Daoy (cell line): ENCODE data around the gene CDH24. TPM values are rescaled to one million over a fixed set of nuclear protein-coding genes. Genes with fewer than 3 reads are reported as not detected.

Source experiments
- DNase-seq: peaks from one replicate; pipeline ENCODE4 v3.0.0-alpha.2; 2015; ENCODE audit warnings: low read depth
- total RNA-seq: library from RNA; depleted of rRNA; stranded (reverse); fragments of >200 nt; shearing (Covaris generic); gene quantifications from 2 replicates; pipeline ENCODE4 v1.2.3, GENCODE V29; 2014

Gene CDH24
- total RNA-seq, 1 experiment from 2014 or later = 4.2 TPM

GRCh38 chr14:23045419-23046357 is 11.6 kb downstream of the CDH24 start:
- DNase-seq = no peak

- no peak for DNase-seq
Observed at GRCh38 chr14:23044840-23045239, 12.5 kb downstream of the CDH24 start.

DNA sequence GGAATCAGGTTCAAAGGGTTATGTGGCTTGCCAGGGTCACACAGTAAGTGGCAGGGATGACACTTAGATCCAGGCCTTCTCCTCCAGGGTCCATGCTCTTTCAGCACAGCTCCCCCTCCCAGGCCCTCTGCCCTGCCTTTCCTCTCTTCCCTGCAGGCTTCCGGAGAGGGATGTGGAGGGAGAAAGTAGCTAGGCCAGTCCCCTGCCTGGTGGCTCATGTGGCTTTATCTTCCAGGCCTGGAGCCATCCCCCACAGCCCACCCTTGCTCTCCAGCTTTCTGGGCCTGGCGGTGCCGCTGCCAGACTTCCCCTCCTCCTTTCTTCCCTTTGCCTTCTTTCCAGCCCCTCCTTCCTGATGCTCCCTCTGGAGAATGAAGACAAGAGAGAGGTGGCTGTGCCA is 13.6 kb downstream of the CDH24 start:
- DNase-seq = no peak

DNA sequence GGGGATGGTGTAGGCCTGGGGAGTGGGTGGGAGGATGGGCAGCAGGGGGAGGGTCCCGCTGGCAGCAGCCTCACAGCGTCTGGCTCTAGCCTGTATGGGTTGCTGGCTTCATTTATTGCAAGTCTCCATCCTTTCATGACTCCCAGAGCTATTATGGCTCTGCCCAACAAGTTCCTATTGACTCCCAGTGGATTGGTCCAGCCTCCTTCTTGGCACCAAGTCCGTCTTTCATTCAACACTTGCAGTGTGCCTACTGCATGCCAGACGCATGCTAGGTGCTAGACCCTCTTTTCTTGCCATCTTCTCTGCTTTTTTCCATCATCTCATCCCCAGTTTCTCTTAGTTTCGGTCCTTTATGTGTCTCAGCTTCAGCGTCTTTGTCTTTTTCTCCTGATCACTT is 14.2 kb downstream of the CDH24 start:
- no peak for DNase-seq

DNA sequence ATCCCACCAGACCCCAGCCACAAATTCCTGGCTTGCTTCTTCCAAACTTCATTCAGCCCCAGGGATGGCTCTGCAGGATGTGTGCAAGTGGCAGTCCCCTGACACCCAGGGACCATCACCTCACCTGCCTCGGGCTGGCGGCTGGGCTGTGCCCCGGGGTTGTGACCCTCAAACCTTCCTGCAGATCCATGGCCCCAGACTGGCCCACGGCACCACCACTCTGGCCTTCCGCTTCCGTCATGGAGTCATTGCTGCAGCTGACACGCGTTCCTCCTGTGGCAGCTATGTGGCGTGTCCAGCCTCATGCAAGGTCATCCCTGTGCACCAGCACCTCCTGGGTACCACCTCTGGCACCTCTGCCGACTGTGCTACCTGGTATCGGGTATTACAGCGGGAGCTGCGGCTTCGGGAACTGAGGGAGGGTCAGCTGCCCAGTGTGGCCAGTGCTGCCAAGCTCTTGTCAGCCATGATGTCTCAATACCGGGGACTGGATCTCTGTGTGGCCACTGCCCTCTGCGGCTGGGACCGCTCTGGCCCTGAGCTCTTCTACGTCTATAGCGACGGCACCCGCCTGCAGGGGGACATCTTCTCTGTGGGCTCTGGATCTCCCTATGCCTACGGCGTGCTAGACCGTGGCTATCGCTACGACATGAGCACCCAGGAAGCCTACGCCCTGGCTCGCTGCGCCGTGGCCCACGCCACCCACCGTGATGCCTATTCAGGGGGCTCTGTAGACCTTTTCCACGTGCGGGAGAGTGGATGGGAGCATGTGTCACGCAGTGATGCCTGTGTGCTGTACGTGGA is 15.0 kb downstream of the CDH24 start, which contains the start of gene PSMB11:
Gene PSMB11, plus strand, starts transcription at position 51 of the 804 bp plus-strand sequence. Its CDS starts 14 bp downstream, at position 65.
- DNase-seq = no peak

DNA sequence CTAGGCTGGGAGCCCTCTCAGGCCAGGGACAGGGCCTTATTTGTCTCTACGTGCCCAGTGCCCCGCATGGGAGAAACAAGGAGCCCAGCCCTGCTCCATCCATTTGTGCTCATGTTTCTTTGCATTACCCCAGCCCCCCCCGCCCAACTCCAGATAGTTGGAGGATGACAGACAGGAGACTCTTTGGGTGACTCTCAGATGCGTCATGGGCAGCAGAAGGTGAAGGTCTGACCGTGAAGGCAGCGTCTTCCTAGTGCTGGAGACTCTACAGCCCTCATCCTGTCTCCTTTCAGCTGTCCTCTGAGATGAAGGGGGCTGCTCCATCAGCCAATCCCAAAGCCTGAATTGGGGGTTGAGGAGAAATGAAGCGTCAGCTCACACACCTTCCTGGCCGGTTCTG is 15.6 kb downstream of the CDH24 start:
- peak; percentile 34 for DNase-seq

GRCh38 chr14:23040100-23040499 is 17.2 kb downstream of the CDH24 start:
- DNase-seq = no peak

GRCh38 chr14:23035303-23036144 is 21.8 kb downstream of the CDH24 start:
- no peak for DNase-seq

DNA sequence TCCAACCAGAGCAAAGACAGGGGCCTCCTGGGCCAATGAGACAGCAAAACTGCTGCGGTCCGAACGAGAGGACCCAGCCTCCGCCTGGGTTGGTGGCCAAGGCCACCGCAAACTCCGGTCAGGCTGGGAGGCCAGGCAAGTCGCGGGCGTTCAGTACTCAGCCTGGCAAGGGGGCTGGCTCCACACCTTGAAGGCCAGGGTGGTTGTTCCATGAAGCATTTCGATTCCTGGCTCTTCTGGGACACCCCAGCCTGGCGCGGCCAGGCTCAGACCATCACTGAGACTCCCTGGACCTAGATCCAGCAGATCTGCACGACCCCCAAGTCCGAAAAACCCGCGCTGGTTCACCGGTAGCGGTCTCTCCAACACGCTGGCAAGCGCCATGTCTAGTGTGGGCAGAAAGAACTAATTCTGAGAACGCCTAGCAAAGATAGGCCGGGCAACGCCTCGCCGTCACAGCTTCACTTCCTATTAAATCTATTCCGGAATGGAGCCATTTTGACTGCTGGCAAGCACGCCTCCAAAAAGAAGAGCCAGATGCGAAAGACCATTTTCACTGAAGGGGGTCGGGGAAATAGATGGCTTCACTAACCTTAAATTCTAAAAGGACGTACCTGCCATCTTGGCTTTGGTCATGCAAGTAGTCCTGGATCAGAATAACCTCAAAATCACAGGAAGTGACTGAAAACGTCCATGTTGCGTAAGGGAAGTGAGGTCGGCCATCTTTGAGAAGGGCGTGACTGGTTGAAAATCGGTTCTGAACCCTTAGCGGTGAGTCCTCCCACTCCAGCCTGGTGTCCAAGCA is 22.6 kb downstream of the CDH24 start, which contains the start of gene PSMB5:
Gene PSMB5, minus strand, starts transcription at position 403 of the 805 bp plus-strand sequence. Its CDS starts 19 bp downstream, at position 384.
- DNase-seq = peak; percentile 98

DNA sequence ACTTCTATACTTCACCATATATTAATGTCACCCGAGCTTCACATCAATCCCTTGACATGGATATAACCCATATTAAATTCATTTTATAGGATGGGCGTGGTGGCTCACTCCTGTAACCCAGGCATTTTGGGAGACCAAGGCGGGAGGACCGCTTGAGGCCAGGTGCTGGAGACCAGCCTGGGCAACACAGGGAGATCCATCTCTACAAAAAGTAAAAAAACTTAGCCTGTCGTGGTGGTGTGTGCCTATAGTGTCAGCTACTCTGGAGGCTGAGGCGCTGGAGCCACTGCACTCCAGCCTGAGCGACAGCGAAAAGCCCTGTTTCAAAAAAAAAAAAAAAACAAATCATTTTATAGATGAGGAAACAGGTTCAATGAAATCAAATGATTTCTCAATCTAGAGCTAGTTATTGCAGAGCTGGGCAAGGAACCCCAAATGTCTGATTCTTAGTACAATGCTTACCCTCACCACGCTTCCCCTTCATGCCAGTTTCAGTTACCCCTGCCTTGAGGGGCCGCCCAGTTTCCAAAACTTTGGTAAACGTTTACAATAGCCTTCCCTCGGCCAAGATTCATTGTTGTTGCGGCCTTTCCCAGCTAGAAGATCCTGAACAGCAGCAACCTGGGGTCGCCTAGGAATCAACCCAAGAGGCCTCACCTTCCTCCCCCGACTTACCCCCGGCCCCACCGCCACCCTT is 23.4 kb downstream of the CDH24 start:
- no peak for DNase-seq

DNA sequence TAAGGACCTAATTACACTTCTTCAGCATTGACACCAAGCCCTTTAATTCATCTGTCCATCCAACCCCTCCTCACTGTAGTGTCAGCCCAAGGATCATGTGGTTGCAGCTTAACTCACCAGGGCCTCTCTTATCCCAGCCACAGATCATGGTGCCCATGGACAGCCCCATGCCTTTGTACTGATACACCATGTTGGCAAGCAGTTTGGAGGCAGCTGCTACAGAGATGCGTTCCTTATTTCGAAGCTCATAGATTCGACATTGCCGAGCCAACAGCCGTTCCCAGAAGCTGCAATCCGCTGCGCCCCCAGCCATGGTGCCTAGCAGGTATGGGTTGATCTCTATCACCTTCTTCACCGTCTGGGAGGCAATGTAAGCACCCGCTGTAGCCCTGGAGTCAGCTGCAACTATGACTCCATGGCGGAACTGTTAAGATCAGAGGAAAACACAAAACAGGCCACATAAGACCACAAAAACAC is 24.0 kb downstream of the CDH24 start:
- DNase-seq = no peak

DNA sequence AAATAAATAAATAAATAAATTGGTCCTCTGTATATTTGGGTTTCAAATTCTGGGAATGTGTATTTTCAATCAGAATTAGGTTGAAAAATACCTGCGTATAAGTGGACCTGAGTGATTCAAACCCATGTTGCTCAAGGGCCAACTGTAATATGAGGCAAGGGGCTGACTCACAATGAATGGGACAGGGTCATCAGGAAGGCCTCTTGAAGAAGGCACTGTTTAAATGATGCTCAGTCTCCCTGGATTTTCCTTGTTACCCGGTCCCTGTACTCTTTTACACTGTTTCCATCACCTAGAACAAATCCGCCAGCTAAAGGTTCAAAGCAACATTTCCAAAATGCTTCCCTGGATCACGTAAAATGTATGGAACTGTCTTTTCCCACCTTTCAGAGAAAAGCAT is 26.4 kb downstream of the CDH24 start:
- DNase-seq = no peak

- no peak for DNase-seq
Observed at GRCh38 chr14:23028799-23029198, 28.5 kb downstream of the CDH24 start.

DNA sequence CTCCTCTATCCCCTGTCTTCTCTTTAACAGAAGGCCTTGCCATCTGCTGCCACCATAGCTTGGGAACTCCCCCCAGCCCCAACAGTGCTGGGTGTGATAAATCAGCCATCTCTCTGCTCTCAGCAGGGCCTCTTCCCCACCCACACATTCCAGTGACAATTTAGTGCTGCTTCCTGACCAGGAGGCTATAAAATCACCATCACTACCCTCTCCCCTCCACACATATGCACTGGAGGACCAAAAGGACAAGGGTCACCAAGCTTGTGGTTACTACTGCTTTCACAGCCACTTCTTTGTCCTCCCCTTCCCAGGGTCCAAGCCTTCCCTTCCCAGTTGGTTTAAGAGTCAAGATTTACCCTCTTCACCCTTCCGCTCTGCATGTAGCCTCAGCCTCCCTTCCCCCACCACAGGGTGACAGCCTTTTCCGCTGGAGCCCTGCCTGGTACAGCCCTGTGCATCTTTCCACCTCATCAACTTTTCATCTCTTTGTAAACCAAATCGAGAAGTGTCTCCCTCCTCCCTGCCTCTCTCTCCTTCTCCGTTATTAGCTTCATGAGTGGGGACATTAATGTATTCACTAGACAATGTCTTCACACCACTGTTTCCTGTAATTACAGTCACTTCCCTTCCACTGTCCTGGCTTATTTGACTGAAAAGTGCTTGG is 32.0 kb downstream of the CDH24 start:
- DNase-seq = no peak

GRCh38 chr14:23024612-23025075 is 32.7 kb downstream of the CDH24 start:
- no peak for DNase-seq

- DNase-seq = no peak
Observed at GRCh38 chr14:23023795-23024152, 33.5 kb downstream of the CDH24 start.

GRCh38 chr14:23023022-23023794 is 34.1 kb downstream of the CDH24 start:
- no peak for DNase-seq

- no peak for DNase-seq
Observed at GRCh38 chr14:23021889-23022442, 35.4 kb downstream of the CDH24 start.
